Osteoblast (primary cell): ENCODE measurements around the gene SH3RF2. TPM values are rescaled to one million over a fixed set of nuclear protein-coding genes. Genes with fewer than 3 reads are reported as not detected.

Experiments
- DNase-seq: peaks from one replicate; pipeline ENCODE4 v3.0.0; 2011; ENCODE audit warnings: low spot score, mixed read lengths; ENCODE audit not compliant: insufficient read length; ENCODE audit errors: missing footprints
- H2AFZ ChIP-seq: 2 replicates; pipeline ENCODE4 v1.6.0; 2011; ENCODE audit warnings: mild to moderate bottlenecking, low read length
- H3K27ac ChIP-seq: 2 replicates; pipeline ENCODE4 v1.5.1; 2011; ENCODE audit warnings: mild to moderate bottlenecking, low read depth, low read length, moderate library complexity
- H3K27me3 ChIP-seq: 2 replicates; pipeline ENCODE4 v1.6.0; 2012; ENCODE audit warnings: mild to moderate bottlenecking, control low read depth, inconsistent platforms, low read length, moderate library complexity; ENCODE audit not compliant: insufficient read depth
- H3K36me3 ChIP-seq: 2 replicates; pipeline ENCODE4 v1.5.1; 2011; ENCODE audit warnings: mild to moderate bottlenecking, low read length, control low read depth, moderate library complexity; ENCODE audit not compliant: insufficient read depth
- H3K4me1 ChIP-seq: 2 replicates; pipeline ENCODE4 v1.5.1; 2011; ENCODE audit warnings: mild to moderate bottlenecking, low read length, control low read depth, moderate library complexity; ENCODE audit not compliant: insufficient read depth
- H3K4me2 ChIP-seq: 2 replicates; pipeline ENCODE4 v1.6.0; 2011; ENCODE audit warnings: mild to moderate bottlenecking, low read length; ENCODE audit not compliant: insufficient read depth
- H3K4me3 ChIP-seq: fragments of 200-600 bp; sonication (generic); 3 replicates; pipeline ENCODE4 v1.5.1; 2012; ENCODE audit warnings: mild to moderate bottlenecking, low read length, inconsistent platforms; ENCODE audit not compliant: insufficient read depth
- H3K79me2 ChIP-seq: 2 replicates; pipeline ENCODE4 v1.6.0; 2012; ENCODE audit warnings: mild to moderate bottlenecking, low read length, control low read depth, inconsistent platforms; ENCODE audit not compliant: insufficient read depth
- H3K9me3 ChIP-seq: 2 replicates; pipeline ENCODE4 v1.5.1; 2011; ENCODE audit warnings: low read depth, low read length, control low read depth
- H4K20me1 ChIP-seq: 2 replicates; pipeline ENCODE4 v1.6.0; 2012; ENCODE audit warnings: mild to moderate bottlenecking, low read length, control low read depth; ENCODE audit not compliant: insufficient read depth
- CTCF ChIP-seq: IDR thresholded peaks from 2 replicates; pipeline ENCODE4 v1.5.1; 2011; ENCODE audit warnings: mild to moderate bottlenecking, low read depth, low read length, moderate library complexity; ENCODE audit errors: extremely low read depth
- total RNA-seq: library from RNA; depleted of rRNA; stranded (reverse); fragments of >200 nt; gene quantifications from 2 replicates; pipeline ENCODE4 v1.2.3, GENCODE V29; 2012

Gene SH3RF2
- total RNA-seq, 1 donor, result 4.0 TPM

- Histone ChIP-seq H2AFZ (no peak overlapping the region), H3K4me1 (no peaks in the 10 kb centered on the region), H4K20me1 (no peaks in the 10 kb centered on the region), H3K27me3 (no peaks in the 10 kb centered on the region), H3K4me2 (no peak overlapping the region), H3K4me3 (no peak overlapping the region), H3K9me3 (no peaks in the 10 kb centered on the region), H3K79me2 (no peaks in the 10 kb centered on the region), H3K36me3 (no peaks in the 10 kb centered on the region), H3K27ac (no peak overlapping the region)
- no peak for TF ChIP-seq CTCF
- DNase-seq, result peak; percentile 58
Observed at GRCh38 chr5:146073239-146073900, 137.0 kb downstream of the SH3RF2 start.

GRCh38 chr5:146076028-146076427 lies 139.7 kb downstream of the SH3RF2 start:
- Histone ChIP-seq H3K36me3 (no peaks in the 10 kb centered on the region), H3K9me3 (no peaks in the 10 kb centered on the region), H3K79me2 (no peaks in the 10 kb centered on the region), H3K4me2 (no peak overlapping the region), H3K27me3 (no peaks in the 10 kb centered on the region), H2AFZ (no peak overlapping the region), H3K4me1 (no peaks in the 10 kb centered on the region), H3K27ac (no peak overlapping the region), H4K20me1 (no peaks in the 10 kb centered on the region), H3K4me3 (no peak overlapping the region)
- no peak for DNase-seq
- TF ChIP-seq CTCF, result no peak

GRCh38 chr5:146076455-146076854 lies 140.1 kb downstream of the SH3RF2 start:
- no peaks in the 10 kb centered on the region for H3K79me2 ChIP-seq
- DNase-seq, result no peak

GRCh38 chr5:146078566-146078965 lies 142.2 kb downstream of the SH3RF2 start:
- H3K4me2 ChIP-seq, result no peak overlapping the region
- no peak for DNase-seq
- H4K20me1 ChIP-seq, result no peaks in the 10 kb centered on the region
- no peaks in the 10 kb centered on the region for H3K36me3 ChIP-seq
- no peaks in the 10 kb centered on the region for H3K27me3 ChIP-seq
- no peaks in the 10 kb centered on the region for H3K4me1 ChIP-seq
- no peaks in the 10 kb centered on the region for H3K79me2 ChIP-seq
- H2AFZ ChIP-seq, result no peak overlapping the region
- H3K9me3 ChIP-seq, result no peaks in the 10 kb centered on the region
- no peak overlapping the region for H3K4me3 ChIP-seq
- no peak overlapping the region for H3K27ac ChIP-seq
- TF ChIP-seq CTCF, result no peak

More at GRCh38 chr5:146076455-146076854, 140.1 kb downstream of the SH3RF2 start:
- no peaks in the 10 kb centered on the region for H3K9me3 ChIP-seq
- no peak overlapping the region for H2AFZ ChIP-seq
- no peak overlapping the region for H3K27ac ChIP-seq
- H3K4me3 ChIP-seq, result no peak overlapping the region
- H4K20me1 ChIP-seq, result no peaks in the 10 kb centered on the region
- H3K4me1 ChIP-seq, result no peaks in the 10 kb centered on the region
- H3K36me3 ChIP-seq, result no peaks in the 10 kb centered on the region
- TF ChIP-seq CTCF, result no peak
- H3K4me2 ChIP-seq, result no peak overlapping the region
- H3K27me3 ChIP-seq, result no peaks in the 10 kb centered on the region
